KMS-11 (cell line): ENCODE results near the gene SUPT20HL2.
"Not testable (repeated sequence)": the region's sequence is repeated elsewhere in the genome, so short reads cannot be mapped to it uniquely, and the experiment has no call there.

Experiments used
- H2AFZ ChIP-seq: fragments of 200-600 bp; sonication (generic); 2 replicates; pipeline ENCODE4 v1.6.1; 2016; ENCODE audit warnings: antibody characterized with exemption, mixed run types, low read depth
- H3K27ac ChIP-seq: fragments of 200-600 bp; sonication (generic); 2 replicates; pipeline ENCODE4 v1.6.1; 2016; ENCODE audit warnings: mild to moderate bottlenecking, mixed run types
- H3K27me3 ChIP-seq: fragments of 200-600 bp; sonication (generic); 2 replicates; pipeline ENCODE4 v1.6.1; 2017; ENCODE audit warnings: mild to moderate bottlenecking, low read depth, mixed run types, moderate library complexity; ENCODE audit not compliant: insufficient read depth
- H3K36me3 ChIP-seq: fragments of 200-600 bp; sonication (generic); 2 replicates; pipeline ENCODE4 v1.6.1; 2017; ENCODE audit warnings: mild to moderate bottlenecking, mixed run types; ENCODE audit not compliant: insufficient read depth
- H3K4me1 ChIP-seq: fragments of 200-600 bp; sonication (generic); 2 replicates; pipeline ENCODE4 v1.6.1; 2016; ENCODE audit warnings: mild to moderate bottlenecking, low read depth, mixed run types; ENCODE audit not compliant: poor library complexity, severe bottlenecking
- H3K4me2 ChIP-seq: fragments of 200-600 bp; sonication (generic); 2 replicates; pipeline ENCODE4 v1.7.0; 2016; ENCODE audit warnings: mild to moderate bottlenecking, mixed run types
- H3K4me3 ChIP-seq: fragments of 200-600 bp; sonication (generic); IDR thresholded peaks from 2 replicates; pipeline ENCODE4 v1.6.1; 2017; ENCODE audit warnings: low read depth, low read length, mixed read lengths; ENCODE audit not compliant: insufficient read depth
- H3K79me2 ChIP-seq: fragments of 200-600 bp; sonication (generic); 2 replicates; pipeline ENCODE4 v1.6.1; 2016; ENCODE audit warnings: low read depth, mixed run types; ENCODE audit not compliant: insufficient read depth
- H3K9ac ChIP-seq: fragments of 200-600 bp; sonication (generic); 2 replicates; pipeline ENCODE4 v1.6.1; 2016; ENCODE audit warnings: mild to moderate bottlenecking, mixed run types
- H4K20me1 ChIP-seq: fragments of 200-600 bp; sonication (generic); 2 replicates; pipeline ENCODE4 v1.6.1; 2016; ENCODE audit warnings: mild to moderate bottlenecking, mixed run types; ENCODE audit not compliant: insufficient read depth
- CTCF ChIP-seq: fragments of 200-600 bp; sonication (generic); conservative IDR thresholded peaks from 2 replicates; pipeline ENCODE4 v1.6.1; 2017; ENCODE audit warnings: low read depth, mild to moderate bottlenecking, antibody characterized with exemption, low read length, moderate library complexity, mixed read lengths

The SUPT20HL2 gene

GRCh38 chrX:24316111-24316510 is 2.2 kb upstream of the SUPT20HL2 start:
- no peaks in the 10 kb centered on the region for H3K4me1 ChIP-seq
- no peak overlapping the region for H3K4me3 ChIP-seq
- H4K20me1 ChIP-seq, result no peaks in the 10 kb centered on the region
- H3K36me3 ChIP-seq, result no peaks in the 10 kb centered on the region
- no peak overlapping the region for H2AFZ ChIP-seq
- H3K27me3 ChIP-seq, result no peaks in the 10 kb centered on the region
- no peaks in the 10 kb centered on the region for H3K79me2 ChIP-seq
- no peak for TF ChIP-seq CTCF
- no peak overlapping the region for H3K9ac ChIP-seq
- H3K4me2 ChIP-seq, result no peak overlapping the region
- H3K27ac ChIP-seq, result no peak overlapping the region

DNA sequence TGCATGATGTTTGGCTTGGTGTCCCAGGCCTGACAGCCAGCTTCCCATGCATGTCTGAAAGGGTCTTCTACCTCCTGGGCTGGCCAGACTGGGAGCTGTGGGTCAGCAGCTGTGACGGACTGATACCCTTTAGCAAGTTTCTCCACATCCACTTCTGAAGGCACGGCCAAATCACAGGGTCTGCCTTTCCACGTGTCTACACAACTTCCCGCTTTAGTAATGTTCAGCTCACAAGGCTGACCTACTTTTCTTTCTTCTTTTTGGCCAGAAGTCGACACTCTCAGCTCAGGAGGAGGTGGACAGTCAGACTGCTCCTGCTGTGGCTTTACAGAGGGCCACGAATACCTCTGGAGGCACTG is 1.6 kb downstream of the SUPT20HL2 start:
- H4K20me1 ChIP-seq, H3K27ac ChIP-seq, H3K9ac ChIP-seq, H3K27me3 ChIP-seq, H2AFZ ChIP-seq, H3K36me3 ChIP-seq, H3K4me2 ChIP-seq, H3K79me2 ChIP-seq, H3K4me3 ChIP-seq, H3K4me1 ChIP-seq: not testable (repeated sequence)

GRCh38 chrX:24311507-24312248 is 2.2 kb downstream of the SUPT20HL2 start:
- not testable (repeated sequence) for H3K36me3 ChIP-seq, H3K4me1 ChIP-seq, H2AFZ ChIP-seq, H3K9ac ChIP-seq, H3K4me3 ChIP-seq, H4K20me1 ChIP-seq, H3K4me2 ChIP-seq, H3K27ac ChIP-seq, H3K27me3 ChIP-seq, H3K79me2 ChIP-seq

DNA sequence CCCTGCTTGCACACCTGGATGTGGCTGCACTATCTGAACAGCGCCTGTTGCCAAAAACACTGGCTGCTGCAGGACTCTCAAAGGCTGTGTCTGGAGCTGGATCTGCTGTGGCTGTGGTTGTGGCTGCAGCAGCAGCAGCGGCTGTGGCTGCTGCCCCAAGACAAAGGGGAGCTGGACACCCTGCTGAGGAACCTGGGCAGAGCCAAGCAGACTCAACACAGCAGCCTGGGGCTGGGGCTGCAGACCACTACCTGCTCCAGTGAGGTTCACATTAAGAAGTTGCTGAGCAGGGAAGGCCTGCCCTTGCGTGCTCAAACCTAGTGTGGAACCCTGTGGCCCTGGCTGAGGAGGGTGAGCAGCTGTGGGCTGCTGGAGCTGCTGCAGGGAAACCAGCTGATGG is 3.0 kb downstream of the SUPT20HL2 start:
- H4K20me1 ChIP-seq, H3K4me1 ChIP-seq, H3K27ac ChIP-seq, H2AFZ ChIP-seq, H3K27me3 ChIP-seq, H3K79me2 ChIP-seq, H3K9ac ChIP-seq, H3K4me3 ChIP-seq, H3K36me3 ChIP-seq, H3K4me2 ChIP-seq: not testable (repeated sequence)

DNA sequence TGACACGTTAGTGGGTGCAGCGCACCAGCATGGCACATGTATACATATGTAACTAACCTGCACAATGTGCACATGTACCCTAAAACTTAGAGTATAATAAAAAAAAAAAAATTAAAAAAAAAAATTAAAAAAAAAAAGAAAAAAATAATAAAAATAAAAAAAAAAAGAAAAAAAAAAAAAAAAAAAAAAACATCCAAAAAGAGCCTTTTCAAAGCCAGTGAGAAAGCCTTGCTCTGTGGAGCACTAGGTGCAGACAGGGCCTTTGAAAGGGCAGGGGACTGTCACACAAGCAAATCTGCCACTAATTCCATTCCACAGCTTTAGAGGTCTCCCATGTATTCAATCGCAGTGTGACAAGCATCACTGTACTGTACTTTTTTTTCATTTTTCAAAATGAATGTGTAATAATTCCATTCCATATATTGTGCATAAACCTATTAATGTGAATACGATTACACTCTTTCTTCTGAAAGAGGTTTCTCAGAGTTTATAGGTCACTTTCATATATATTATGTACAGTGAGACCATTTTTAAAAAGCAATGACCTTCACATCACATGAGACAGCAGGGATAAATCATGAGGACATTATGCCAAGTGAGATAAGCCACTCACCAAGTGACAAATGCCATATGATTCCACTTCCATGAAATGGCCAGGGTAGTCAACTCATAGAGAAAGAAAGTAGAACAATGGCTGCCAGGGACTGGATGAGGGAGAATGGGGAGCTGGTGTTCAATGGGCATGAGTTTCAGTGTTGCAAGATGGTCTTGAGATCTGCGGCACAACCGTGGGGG is 4.1 kb downstream of the SUPT20HL2 start:
- not testable (repeated sequence) for H3K4me2 ChIP-seq, H3K27ac ChIP-seq, H3K27me3 ChIP-seq, H3K36me3 ChIP-seq, H3K4me3 ChIP-seq, H3K4me1 ChIP-seq, H3K9ac ChIP-seq, H4K20me1 ChIP-seq, H2AFZ ChIP-seq, H3K79me2 ChIP-seq

GRCh38 chrX:24308803-24309202 is 5.1 kb downstream of the SUPT20HL2 start:
- H3K4me1 ChIP-seq, H3K27me3 ChIP-seq, H3K79me2 ChIP-seq, H3K27ac ChIP-seq, H3K36me3 ChIP-seq, H3K4me3 ChIP-seq, H3K4me2 ChIP-seq, H4K20me1 ChIP-seq, H2AFZ ChIP-seq, H3K9ac ChIP-seq: not testable (repeated sequence)
